Fibroblast of pulmonary artery (primary cell): ENCODE data around the gene PIK3CD.
"Not testable (repeated sequence)": the region's sequence is repeated elsewhere in the genome, so short reads cannot be mapped to it uniquely, and the experiment has no call there.

Experiments used
- DNase-seq: peaks from one replicate; pipeline ENCODE4 v3.0.0-alpha.2; 2010; ENCODE audit warnings: low read depth
- H3K4me3 ChIP-seq: replicated peaks from 2 replicates; pipeline ENCODE4 v1.5.1; 2011; ENCODE audit warnings: low read depth, mild to moderate bottlenecking, control low read depth, low read length, moderate library complexity
- CTCF ChIP-seq: IDR thresholded peaks from 2 replicates; pipeline ENCODE4 v1.5.1; 2011; ENCODE audit warnings: mild to moderate bottlenecking, control low read depth, low read length, inconsistent platforms; ENCODE audit errors: missing control alignments

Gene PIK3CD

DNA sequence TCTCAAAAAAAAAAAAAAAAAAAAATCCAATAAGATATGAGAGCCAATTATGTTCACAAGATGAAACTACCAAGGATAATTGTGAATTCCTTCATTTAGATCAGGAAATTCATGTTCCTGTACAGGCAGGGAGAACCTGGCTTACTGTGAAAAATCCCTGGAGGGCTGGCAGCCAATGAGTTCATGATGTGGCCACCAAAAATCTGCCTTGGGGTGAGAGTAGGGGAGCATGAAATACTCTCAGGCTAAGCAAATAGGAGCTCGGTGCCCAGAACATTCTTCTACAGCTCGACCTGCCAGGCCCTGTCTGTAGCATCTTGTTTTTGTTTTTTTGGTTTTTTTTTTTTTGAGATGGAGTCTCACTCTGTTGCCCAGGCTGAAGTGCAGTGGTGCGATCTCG, 50.1 kb downstream of the PIK3CD start:
- H3K4me3 ChIP-seq = no peak overlapping the region
- no peak for TF ChIP-seq CTCF
- no peak for DNase-seq

DNA sequence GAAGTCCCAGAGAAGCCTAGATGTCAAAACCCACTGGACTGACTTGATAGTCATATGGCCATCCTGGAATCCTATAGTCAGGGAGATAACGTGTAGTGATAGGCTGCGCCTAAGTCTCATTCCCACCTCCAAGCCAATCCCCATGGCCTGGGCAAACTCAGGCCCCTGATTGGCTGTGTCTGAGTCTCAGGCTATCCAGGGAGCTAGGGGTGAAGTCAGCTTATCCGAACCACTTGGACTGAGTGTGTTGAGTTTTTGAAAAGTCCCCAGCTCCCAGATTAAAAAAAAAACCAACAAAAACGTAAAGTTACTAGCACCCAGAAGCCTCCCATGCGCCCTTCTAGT, 51.6 kb downstream of the PIK3CD start:
- DNase-seq = no peak
- no peak for TF ChIP-seq CTCF
- H3K4me3 ChIP-seq = no peak overlapping the region

- DNase-seq = no peak
- H3K4me3 ChIP-seq = no peak overlapping the region
- no peak for TF ChIP-seq CTCF
These were observed 52.1 kb downstream of the PIK3CD start for GRCh38 chr1:9703681-9704080.

- no peak overlapping the region for H3K4me3 ChIP-seq
- peak; percentile 57 for DNase-seq
- TF ChIP-seq CTCF = no peak
These were observed 54.0 kb downstream of the PIK3CD start for GRCh38 chr1:9705337-9706093.

- DNase-seq = no peak
- no peak for TF ChIP-seq CTCF
- no peak overlapping the region for H3K4me3 ChIP-seq
These were observed 54.6 kb downstream of the PIK3CD start for GRCh38 chr1:9706178-9706577.

- no peak for DNase-seq
- TF ChIP-seq CTCF = no peak
- no peak overlapping the region for H3K4me3 ChIP-seq
These were observed 58.5 kb downstream of the PIK3CD start for GRCh38 chr1:9710037-9710436.

- no peak for DNase-seq
- no peak overlapping the region for H3K4me3 ChIP-seq
- TF ChIP-seq CTCF = no peak
These were observed 60.0 kb downstream of the PIK3CD start for GRCh38 chr1:9711466-9712020.

GRCh38 chr1:9712767-9713166, 61.2 kb downstream of the PIK3CD start:
- not testable (repeated sequence) for DNase-seq, H3K4me3 ChIP-seq
